Neural cell (in vitro differentiated cells): Measurements from ENCODE around the gene COL5A1. TPM values are rescaled to one million over a fixed set of nuclear protein-coding genes. Genes with fewer than 3 reads are reported as not detected.

Source experiments
- H2AFZ ChIP-seq: fragments of 200-600, 300-800 bp; sonication (generic), shearing (Covaris generic); 2 replicates; pipeline ENCODE4 v1.6.0; 2014; ENCODE audit warnings: low read depth, mild to moderate bottlenecking, antibody characterized with exemption, low read length, moderate library complexity
- H3F3A ChIP-seq: fragments of 200-600 bp; shearing (Covaris generic); 2 replicates; pipeline ENCODE4 v1.6.1; 2016; ENCODE audit warnings: mild to moderate bottlenecking, moderate library complexity, mixed read lengths, antibody characterized with exemption, low read length; ENCODE audit not compliant: insufficient read depth, poor library complexity, severe bottlenecking
- H3K27ac ChIP-seq: fragments of 200-600, 300-800 bp; sonication (generic), shearing (Covaris generic); 2 replicates; pipeline ENCODE4 v1.5.1; 2014; ENCODE audit warnings: mild to moderate bottlenecking, low read length, moderate library complexity
- H3K27me3 ChIP-seq: fragments of 300-800, 200-600 bp; sonication (generic), shearing (Covaris generic); 2 replicates; pipeline ENCODE4 v1.6.0; 2014; ENCODE audit warnings: mild to moderate bottlenecking, low read depth, low read length, moderate library complexity; ENCODE audit not compliant: insufficient read depth
- H3K36me3 ChIP-seq: fragments of 300-800, 200-600 bp; sonication (generic), shearing (Covaris generic); 2 replicates; pipeline ENCODE4 v1.5.1; 2014; ENCODE audit warnings: mild to moderate bottlenecking, antibody characterized with exemption, low read length, moderate library complexity; ENCODE audit not compliant: insufficient read depth
- H3K4me2 ChIP-seq: fragments of 300-800, 200-600 bp; sonication (generic), shearing (Covaris generic); 2 replicates; pipeline ENCODE4 v1.6.0; 2014; ENCODE audit warnings: mild to moderate bottlenecking, low read length
- H3K4me3 ChIP-seq: fragments of 300-800, 200-600 bp; sonication (generic), shearing (Covaris generic); 2 replicates; pipeline ENCODE4 v1.5.1; 2014; ENCODE audit warnings: mild to moderate bottlenecking, low read length, moderate library complexity
- H3K79me2 ChIP-seq: fragments of 200-600 bp; shearing (Covaris generic); replicated peaks from 2 replicates; pipeline ENCODE4 v1.6.0; 2014; ENCODE audit warnings: mild to moderate bottlenecking, low read length, moderate library complexity; ENCODE audit not compliant: insufficient read depth
- H3K9ac ChIP-seq: fragments of 300-800, 200-600 bp; sonication (generic), shearing (Covaris generic); 2 replicates; pipeline ENCODE4 v1.6.1; 2016; ENCODE audit warnings: mild to moderate bottlenecking, low read length, mixed read lengths
- H3K9me2 ChIP-seq: fragments of 200-600 bp; shearing (Covaris generic); 2 replicates; pipeline ENCODE4 v1.6.1; 2016; ENCODE audit warnings: mild to moderate bottlenecking, low read length, mixed read lengths; ENCODE audit not compliant: insufficient read depth
- H3K9me3 ChIP-seq: fragments of 200-600, 300-800 bp; sonication (generic), shearing (Covaris generic); 2 replicates; pipeline ENCODE4 v1.6.1; 2016; ENCODE audit warnings: mild to moderate bottlenecking, mixed run types, low read length, moderate library complexity, mixed read lengths
- H4K20me1 ChIP-seq: fragments of 200-600 bp; shearing (Covaris generic); 2 replicates; pipeline ENCODE4 v1.6.1; 2016; ENCODE audit warnings: mild to moderate bottlenecking, mixed run types; ENCODE audit not compliant: insufficient read depth
- EP300 ChIP-seq: fragments of 450-650 bp; conservative IDR thresholded peaks from 2 replicates; pipeline ENCODE4 v1.6.1; 2014; ENCODE audit warnings: antibody characterized with exemption, mild to moderate bottlenecking, moderate library complexity; ENCODE audit not compliant: poor library complexity, severe bottlenecking
- EZH2 ChIP-seq: fragments of 200-600, 300-800 bp; shearing (Covaris generic), sonication (generic); IDR thresholded peaks from 2 replicates; pipeline ENCODE4 v1.6.1; 2014; ENCODE audit warnings: antibody characterized with exemption, low read length, borderline replicate concordance, mild to moderate bottlenecking; ENCODE audit not compliant: insufficient read depth, poor library complexity, severe bottlenecking
- MXI1 ChIP-seq: fragments of 450-650 bp; conservative IDR thresholded peaks from 2 replicates; pipeline ENCODE4 v1.6.1; 2014; ENCODE audit warnings: antibody characterized with exemption, mild to moderate bottlenecking; ENCODE audit not compliant: poor library complexity, severe bottlenecking
- POLR2AphosphoS5 ChIP-seq: IDR thresholded peaks from 2 replicates; pipeline ENCODE4 v1.6.1; 2012
- RAD21 ChIP-seq: fragments of 450-650 bp; conservative IDR thresholded peaks from 2 replicates; pipeline ENCODE4 v1.6.1; 2014; ENCODE audit warnings: antibody characterized with exemption, mild to moderate bottlenecking, moderate library complexity
- SMC3 ChIP-seq: fragments of 450-650 bp; conservative IDR thresholded peaks from 2 replicates; pipeline ENCODE4 v1.6.1; 2014; ENCODE audit warnings: antibody characterized with exemption, mild to moderate bottlenecking, moderate library complexity; ENCODE audit not compliant: poor library complexity
- polyA plus RNA-seq: library from polyadenylated mRNA; depleted of rRNA; stranded (reverse); fragments of >200 nt; gene quantifications from 2 replicates; pipeline ENCODE4 v1.2.3, GENCODE V29; 2014
- TF ChIP-seq, protein P1 (sequence below): fragments of 450-650 bp; IDR thresholded peaks from 2 replicates; pipeline ENCODE4 v1.5.1; 2014; ENCODE audit warnings: antibody characterized with exemption, mild to moderate bottlenecking, moderate library complexity; ENCODE audit not compliant: poor library complexity, severe bottlenecking
- TF ChIP-seq, protein P2 (sequence below): IDR thresholded peaks from 2 replicates; pipeline ENCODE4 v1.6.1; 2012; ENCODE audit warnings: borderline replicate concordance

COL5A1 gene
- polyA plus RNA-seq, 1 donor from 2014 or later, result not detected

- H3K27ac ChIP-seq, result no peak overlapping the region
- TF ChIP-seq POLR2AphosphoS5, result no peak
- TF ChIP-seq, protein P1, sequence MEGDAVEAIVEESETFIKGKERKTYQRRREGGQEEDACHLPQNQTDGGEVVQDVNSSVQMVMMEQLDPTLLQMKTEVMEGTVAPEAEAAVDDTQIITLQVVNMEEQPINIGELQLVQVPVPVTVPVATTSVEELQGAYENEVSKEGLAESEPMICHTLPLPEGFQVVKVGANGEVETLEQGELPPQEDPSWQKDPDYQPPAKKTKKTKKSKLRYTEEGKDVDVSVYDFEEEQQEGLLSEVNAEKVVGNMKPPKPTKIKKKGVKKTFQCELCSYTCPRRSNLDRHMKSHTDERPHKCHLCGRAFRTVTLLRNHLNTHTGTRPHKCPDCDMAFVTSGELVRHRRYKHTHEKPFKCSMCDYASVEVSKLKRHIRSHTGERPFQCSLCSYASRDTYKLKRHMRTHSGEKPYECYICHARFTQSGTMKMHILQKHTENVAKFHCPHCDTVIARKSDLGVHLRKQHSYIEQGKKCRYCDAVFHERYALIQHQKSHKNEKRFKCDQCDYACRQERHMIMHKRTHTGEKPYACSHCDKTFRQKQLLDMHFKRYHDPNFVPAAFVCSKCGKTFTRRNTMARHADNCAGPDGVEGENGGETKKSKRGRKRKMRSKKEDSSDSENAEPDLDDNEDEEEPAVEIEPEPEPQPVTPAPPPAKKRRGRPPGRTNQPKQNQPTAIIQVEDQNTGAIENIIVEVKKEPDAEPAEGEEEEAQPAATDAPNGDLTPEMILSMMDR, result no peak
- TF ChIP-seq MXI1, result no peak
- TF ChIP-seq, protein P2, sequence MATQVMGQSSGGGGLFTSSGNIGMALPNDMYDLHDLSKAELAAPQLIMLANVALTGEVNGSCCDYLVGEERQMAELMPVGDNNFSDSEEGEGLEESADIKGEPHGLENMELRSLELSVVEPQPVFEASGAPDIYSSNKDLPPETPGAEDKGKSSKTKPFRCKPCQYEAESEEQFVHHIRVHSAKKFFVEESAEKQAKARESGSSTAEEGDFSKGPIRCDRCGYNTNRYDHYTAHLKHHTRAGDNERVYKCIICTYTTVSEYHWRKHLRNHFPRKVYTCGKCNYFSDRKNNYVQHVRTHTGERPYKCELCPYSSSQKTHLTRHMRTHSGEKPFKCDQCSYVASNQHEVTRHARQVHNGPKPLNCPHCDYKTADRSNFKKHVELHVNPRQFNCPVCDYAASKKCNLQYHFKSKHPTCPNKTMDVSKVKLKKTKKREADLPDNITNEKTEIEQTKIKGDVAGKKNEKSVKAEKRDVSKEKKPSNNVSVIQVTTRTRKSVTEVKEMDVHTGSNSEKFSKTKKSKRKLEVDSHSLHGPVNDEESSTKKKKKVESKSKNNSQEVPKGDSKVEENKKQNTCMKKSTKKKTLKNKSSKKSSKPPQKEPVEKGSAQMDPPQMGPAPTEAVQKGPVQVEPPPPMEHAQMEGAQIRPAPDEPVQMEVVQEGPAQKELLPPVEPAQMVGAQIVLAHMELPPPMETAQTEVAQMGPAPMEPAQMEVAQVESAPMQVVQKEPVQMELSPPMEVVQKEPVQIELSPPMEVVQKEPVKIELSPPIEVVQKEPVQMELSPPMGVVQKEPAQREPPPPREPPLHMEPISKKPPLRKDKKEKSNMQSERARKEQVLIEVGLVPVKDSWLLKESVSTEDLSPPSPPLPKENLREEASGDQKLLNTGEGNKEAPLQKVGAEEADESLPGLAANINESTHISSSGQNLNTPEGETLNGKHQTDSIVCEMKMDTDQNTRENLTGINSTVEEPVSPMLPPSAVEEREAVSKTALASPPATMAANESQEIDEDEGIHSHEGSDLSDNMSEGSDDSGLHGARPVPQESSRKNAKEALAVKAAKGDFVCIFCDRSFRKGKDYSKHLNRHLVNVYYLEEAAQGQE, result no peak
- no peak for TF ChIP-seq EZH2
- TF ChIP-seq RAD21, result no peak
- TF ChIP-seq EP300, result no peak
- no peaks in the 10 kb centered on the region for H4K20me1 ChIP-seq
- H3K9ac ChIP-seq, result no peak overlapping the region
- no peaks in the 10 kb centered on the region for H3K9me2 ChIP-seq
- no peak overlapping the region for H2AFZ ChIP-seq
- H3K9me3 ChIP-seq, result no peaks in the 10 kb centered on the region
- no peak overlapping the region for H3K4me3 ChIP-seq
- no peaks in the 10 kb centered on the region for H3F3A ChIP-seq
- H3K27me3 ChIP-seq, result no peaks in the 10 kb centered on the region
- no peaks in the 10 kb centered on the region for H3K79me2 ChIP-seq
- H3K4me2 ChIP-seq, result no peak overlapping the region
- no peaks in the 10 kb centered on the region for H3K36me3 ChIP-seq
Observed at GRCh38 chr9:134814598-134815215, 173.1 kb downstream of the COL5A1 start.

DNA sequence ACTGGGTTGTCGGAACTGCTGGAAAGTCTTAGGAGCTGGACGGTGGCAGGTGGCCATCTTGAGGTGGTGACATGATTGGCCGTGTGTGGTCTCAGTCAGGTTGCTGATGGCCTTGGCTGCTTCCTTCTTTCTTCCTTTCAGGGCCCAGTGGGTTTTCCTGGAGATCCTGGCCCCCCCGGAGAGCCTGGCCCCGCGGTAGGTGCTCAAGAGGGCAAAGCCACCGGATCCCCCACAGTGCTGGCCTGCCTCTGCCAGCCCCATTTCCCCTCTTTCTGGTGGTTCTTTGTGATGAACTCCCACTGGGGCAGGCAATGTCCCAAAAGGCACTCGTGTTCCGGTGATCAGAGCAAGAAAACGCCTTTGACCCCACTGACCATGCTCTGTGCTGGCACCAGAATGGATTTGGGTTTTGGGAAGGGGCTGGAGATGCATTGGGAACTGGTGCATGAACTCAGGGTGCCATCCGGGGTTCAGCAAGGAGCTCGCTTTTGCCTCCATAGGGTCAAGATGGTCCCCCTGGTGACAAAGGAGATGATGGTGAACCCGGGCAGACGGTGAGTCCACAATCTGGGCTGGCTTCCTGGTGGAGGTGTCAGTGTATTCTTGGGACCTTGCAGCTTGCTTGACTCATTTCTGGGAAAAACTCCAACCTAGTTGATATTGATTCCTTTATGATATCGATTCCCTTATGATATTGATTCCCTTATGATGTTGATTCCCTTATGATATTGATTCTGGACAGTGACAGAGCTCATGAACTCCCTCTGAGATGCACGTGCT is 174.0 kb downstream of the COL5A1 start:
- Histone ChIP-seq H3K9me3 (no peaks in the 10 kb centered on the region), H3F3A (no peaks in the 10 kb centered on the region), H2AFZ (no peak overlapping the region), H3K9ac (no peak overlapping the region), H3K27me3 (no peaks in the 10 kb centered on the region), H3K9me2 (no peaks in the 10 kb centered on the region), H3K4me3 (no peak overlapping the region), H3K36me3 (no peaks in the 10 kb centered on the region), H4K20me1 (no peaks in the 10 kb centered on the region), H3K79me2 (no peaks in the 10 kb centered on the region), H3K27ac (no peak overlapping the region), H3K4me2 (no peak overlapping the region)
- TF ChIP-seq MXI1, result no peak
- TF ChIP-seq EP300, result no peak
- TF ChIP-seq EZH2, result no peak
- TF ChIP-seq, protein P1, result no peak
- TF ChIP-seq SMC3, result no peak
